GM12878 (cell line): Measurements from ENCODE around the gene ZC3H7B. TPM values are rescaled to one million over a fixed set of nuclear protein-coding genes. Genes with fewer than 3 reads are reported as not detected.

Experiments used
- ATAC-seq: fragments of 200-7000 bp; cut with Tn5 transposase; 3 replicates; pipeline ENCODE4 v1.9.1; 2020; ENCODE audit warnings: mild to moderate bottlenecking, moderate library complexity
- BruUV-seq: library from RNA; stranded (reverse); fragments of 400-500 nt; replicated peaks from 2 replicates; lab custom pipeline; 2021; lab: Mats Ljungman, UMichigan
- CTCF ChIA-PET: fragments of 300-600 bp; sonication (Branson Sonifier 250); formaldehyde crosslinking; extraction: SDS; loops from one replicate; lab custom pipeline; 2021; ENCODE audit warnings: inconsistent platforms; lab: Yijun Ruan, JAX
- POLR2A ChIA-PET: fragments of 350-600 bp; formaldehyde crosslinking; extraction: SDS; loops from one replicate; lab custom pipeline; 2021; ENCODE audit warnings: inconsistent platforms; lab: Charles Lee
- RAD21 ChIA-PET: fragments of 300-600 bp; sonication (Branson Sonifier 250); formaldehyde crosslinking; loops from one replicate; lab custom pipeline; 2023; ENCODE audit warnings: antibody characterized with exemption; ENCODE audit not compliant: unreplicated experiment; lab: Charles Lee
- SMC1A ChIA-PET: fragments of 300-600 bp; sonication (Branson Sonifier 250); formaldehyde crosslinking; loops from one replicate; lab custom pipeline; 2023; ENCODE audit not compliant: unreplicated experiment, uncharacterized antibody; lab: Charles Lee
- DNase-seq: peaks from one replicate; pipeline ENCODE4 v3.0.0-alpha.2; 2011; ENCODE audit warnings: low read depth, low spot score
- FAIRE-seq: peaks from 3 replicates; lab custom pipeline; 2011; peaks lifted over from hg19 to GRCh38; lab: Jason Lieb, UNC
- H2AFZ ChIP-seq: 2 replicates; pipeline ENCODE4 v1.6.0; 2011; ENCODE audit warnings: low read depth, low read length, control low read depth; ENCODE audit not compliant: control insufficient read depth
- H3K27ac ChIP-seq: 2 replicates; pipeline ENCODE4 v1.5.1; 2011; ENCODE audit warnings: control low read depth; ENCODE audit not compliant: control insufficient read depth, insufficient read depth
- H3K27me3 ChIP-seq, 2 experiments: replicated peaks in 1 of 2; 2 replicates each; pipeline versions ENCODE4 v1.6.0 to v1.6.1; 2011; ENCODE audit warnings: low read length in 1 of 2; ENCODE audit not compliant: control insufficient read depth in 2 of 2, insufficient read depth in 2 of 2
- H3K36me3 ChIP-seq, 2 experiments: 2 replicates each; pipeline ENCODE4 v1.5.1; 2011; ENCODE audit warnings: low read length in 1 of 2; ENCODE audit not compliant: control insufficient read depth in 2 of 2, insufficient read depth in 2 of 2
- H3K4me1 ChIP-seq: 2 replicates; pipeline ENCODE4 v1.6.1; 2011; ENCODE audit warnings: mild to moderate bottlenecking, low read length, moderate library complexity, mixed read lengths; ENCODE audit not compliant: control insufficient read depth, insufficient read depth
- H3K4me2 ChIP-seq: 2 replicates; pipeline ENCODE4 v1.6.0; 2011; ENCODE audit warnings: control low read depth; ENCODE audit not compliant: control insufficient read depth, insufficient read depth
- H3K4me3 ChIP-seq: fragments of 200-600 bp; sonication (generic); 2 replicates; pipeline ENCODE4 v1.5.1; 2016
- H3K79me2 ChIP-seq: 2 replicates; pipeline ENCODE4 v1.6.0; 2011; ENCODE audit warnings: low read length; ENCODE audit not compliant: control insufficient read depth, insufficient read depth
- H3K9ac ChIP-seq: 2 replicates; pipeline ENCODE4 v1.8.0; 2011; ENCODE audit warnings: low read length, control low read depth, mixed read lengths; ENCODE audit not compliant: control insufficient read depth, insufficient read depth
- H3K9me3 ChIP-seq: replicated peaks from 3 replicates; pipeline ENCODE4 v1.5.1; 2011; ENCODE audit warnings: mild to moderate bottlenecking, low read length; ENCODE audit not compliant: control insufficient read depth, insufficient read depth
- H4K20me1 ChIP-seq: 2 replicates; pipeline ENCODE4 v1.6.0; 2011; ENCODE audit not compliant: control insufficient read depth, insufficient read depth
- ATF2 ChIP-seq: IDR thresholded peaks from 2 replicates; pipeline ENCODE4 v1.6.1; 2012; ENCODE audit warnings: low read length, inconsistent platforms
- BRCA1 ChIP-seq: IDR thresholded peaks from 2 replicates; pipeline ENCODE4 v1.6.1; 2011; ENCODE audit warnings: low read depth, low read length, improper control_type of control experiment
- CHD1 ChIP-seq: IDR thresholded peaks from 2 replicates; pipeline ENCODE4 v1.6.1; 2012; ENCODE audit warnings: low read depth, low read length, improper control_type of control experiment
- CREM ChIP-seq: IDR thresholded peaks from 2 replicates; pipeline ENCODE4 v1.6.1; 2014; ENCODE audit warnings: antibody characterized with exemption, low read depth
- EED ChIP-seq: sonication (generic); IDR thresholded peaks from 2 replicates; pipeline ENCODE4 v1.6.1; 2016; ENCODE audit warnings: antibody characterized with exemption, low read depth
- LARP7 ChIP-seq: fragments of 450-650 bp; IDR thresholded peaks from 2 replicates; pipeline ENCODE4 v1.6.1; 2017; ENCODE audit warnings: mild to moderate bottlenecking
- PRDM15 ChIP-seq: fragments of 450-650 bp; formaldehyde crosslinking; IDR thresholded peaks from 2 replicates; pipeline ENCODE4 v1.4.0; 2020; ENCODE audit warnings: mild to moderate bottlenecking, moderate library complexity
- ZNF24 ChIP-seq: fragments of 450-650 bp; IDR thresholded peaks from 2 replicates; pipeline ENCODE4 v1.6.1; 2017; ENCODE audit warnings: antibody characterized with exemption, mild to moderate bottlenecking
- WGBS: methylation state at CpG from one replicate; pipeline ENCODE4 v1.1.6; 2016; ENCODE audit warnings: low lambda C conversion rate; ENCODE audit not compliant: insufficient replicate concordance, insufficient coverage; ENCODE audit errors: missing lambda C conversion rate; 5-methylcytosine and 5-hydroxymethylcytosine counted together
- in situ Hi-C: fragments of 300-500 bp; cut with MboI; formaldehyde crosslinking; loops from 9 replicates; pipeline ENCODE4 v1.14.3; 2018; ENCODE audit warnings: mixed read lengths
- intact Hi-C: fragments of 100-400 bp; cut with micrococcal nuclease; formaldehyde crosslinking; loops from one replicate; pipeline ENCODE4 v1.14.2; 2022; ENCODE audit not compliant: unreplicated experiment
- polyA plus RNA-seq, 11 experiments: library from polyadenylated mRNA; depleted of rRNA in 4 of 11; unstranded in 6 of 11; stranded (reverse) in 5 of 11; fragments of >200 nt; fragmentation: Nextera tagmentation in 4 of 11; fragmentation: Illumina TruSeq in 1 of 11; extraction: Ambion mirVana in 4 of 11; extraction: Trizol in 1 of 11; gene quantifications; 1 replicate in 1 of 11; 2 replicates in 10 of 11; pipeline versions ENCODE4 v1.2.1 to v1.2.3, GENCODE V29; 2011 to 2016; ENCODE audit warnings: inconsistent platforms in 2 of 11, missing spikeins in 2 of 11, low read depth in 1 of 11
- total RNA-seq, 4 experiments: library from RNA; depleted of rRNA in 3 of 4; stranded (reverse); fragments of >200 nt in 3 of 4; fragmentation: Illumina TruSeq in 1 of 4; extraction: Trizol in 1 of 4; gene quantifications; 2 replicates each; pipeline versions ENCODE4 v1.2.1 to v1.2.3, GENCODE V29; 2013 to 2021

The ZC3H7B gene
- total and polyA plus RNA-seq, 10 of the 15 experiments (the other 5 are each of a cell fraction or from before 2014, with no cell fraction given): 0.26 to 52.3 (median 22.4) TPM

GRCh38 chr22:41302021-41302767 lies 869 bp downstream of the ZC3H7B start (continued):
- TF ChIP-seq LARP7 (peak; percentile 65; the same call in 1 of the 2 replicates), ATF2 (no peak), ZNF24 (peak; percentile 42; the same call in 1 of the 2 replicates), CHD1 (peak; percentile 81; the same call in 1 of the 2 replicates), EED (no peak)

DNA sequence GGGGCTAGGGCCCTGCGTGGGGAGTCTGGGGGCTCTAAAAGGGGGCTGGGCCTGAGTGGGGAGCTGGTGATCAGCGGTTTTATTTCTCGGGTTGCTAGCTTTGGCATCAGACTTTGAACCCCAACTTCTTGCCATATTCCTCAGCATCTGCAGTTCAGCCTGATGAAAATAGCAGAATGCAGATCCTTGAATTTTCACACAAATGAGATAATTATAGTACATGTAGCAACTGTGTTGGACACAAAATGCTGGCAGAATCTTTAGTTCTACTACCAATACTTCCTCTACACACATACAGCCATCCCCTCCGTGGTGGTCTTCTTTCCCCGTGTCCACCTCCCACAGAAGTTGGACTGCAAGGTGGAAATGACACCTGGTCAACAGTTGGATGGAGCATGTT lies 1.5 kb downstream of the ZC3H7B start:
- peak overlapping the region; percentile 99 for H3K9ac ChIP-seq
- H3K4me2 ChIP-seq: peak overlapping the region; percentile 71
- CTCF ChIA-PET: interaction anchor here (0.7 to 1.7 kb wide), 6 partner anchors 9 to 400 kb away, joined by 3 to 4 read pairs (median 3); partner anchors contain the start of gene RANGAP1
- in situ Hi-C loops: no loop called here
- no peak overlapping the region for H2AFZ ChIP-seq
- no peaks in the 10 kb centered on the region for H4K20me1 ChIP-seq
- WGBS: 10% methylated on average over 5 of the region's 5 CpGs
- SMC1A ChIA-PET: interaction anchor here (1.7 kb wide), 1 partner anchor 16 kb away, joined by 4 read pairs; the partner anchor contains the start of gene RANGAP1
- no TSS peak for BruUV-seq
- intact Hi-C loops: loop anchor here (5.0 kb wide), 1 partner anchor 211 kb away; the partner anchor contains the start of gene EP300
- TF ChIP-seq PRDM15 (no peak), CREM (no peak), BRCA1 (no peak)
- no peak for DNase-seq
- POLR2A ChIA-PET: interaction anchor here (0.6 to 3.3 kb wide), 3 partner anchors 17 to 1630 kb away, joined by 3 to 19 read pairs (median 4); partner anchors contain the start of genes PMM1 and RANGAP1
- peaks cover 0 to 2% of the 10 kb centered on the region in 2 experiments; a peak in 1 of 4 replicates for H3K36me3 ChIP-seq
- peaks cover 56% of the 10 kb centered on the region for H3K79me2 ChIP-seq
- H3K4me1 ChIP-seq: peaks cover 4% of the 10 kb centered on the region
- RAD21 ChIA-PET: interaction anchor here (0.5 to 1.3 kb wide), 4 partner anchors 9 to 103 kb away, joined by 3 to 4 read pairs (median 3); partner anchors contain the start of gene RANGAP1
- H3K27me3 ChIP-seq: no peaks in the 10 kb centered on the region
- H3K4me3 ChIP-seq: peak overlapping the region; percentile 93
- FAIRE-seq: no peak
- ATAC-seq: no peak
- peak overlapping the region; percentile 91 for H3K27ac ChIP-seq
- H3K9me3 ChIP-seq: no peaks in the 10 kb centered on the region
